ENCODE results near the gene USH2A. TPM values are rescaled to one million over a fixed set of nuclear protein-coding genes. Genes with fewer than 3 reads are reported as not detected.

Gene USH2A
- total RNA-seq, 2 donors from 2014 or later: not detected

GRCh38 chr1:215643592-215644321 lies 779.5 kb downstream of the USH2A start:
- no peaks in the 10 kb centered on the region for H3K27me3 Mint-ChIP-seq
- no peak overlapping the region for H3K27ac Mint-ChIP-seq
- H3K4me3 Mint-ChIP-seq: no peak overlapping the region
- no peaks in the 10 kb centered on the region for H3K4me1 Mint-ChIP-seq
- H3K36me3 Mint-ChIP-seq (ENCODE audit: low read depth): no peaks in the 10 kb centered on the region
- no peak for ATAC-seq (replicated peaks)
- H3K9me3 Mint-ChIP-seq: peaks cover 9% of the 10 kb centered on the region

DNA sequence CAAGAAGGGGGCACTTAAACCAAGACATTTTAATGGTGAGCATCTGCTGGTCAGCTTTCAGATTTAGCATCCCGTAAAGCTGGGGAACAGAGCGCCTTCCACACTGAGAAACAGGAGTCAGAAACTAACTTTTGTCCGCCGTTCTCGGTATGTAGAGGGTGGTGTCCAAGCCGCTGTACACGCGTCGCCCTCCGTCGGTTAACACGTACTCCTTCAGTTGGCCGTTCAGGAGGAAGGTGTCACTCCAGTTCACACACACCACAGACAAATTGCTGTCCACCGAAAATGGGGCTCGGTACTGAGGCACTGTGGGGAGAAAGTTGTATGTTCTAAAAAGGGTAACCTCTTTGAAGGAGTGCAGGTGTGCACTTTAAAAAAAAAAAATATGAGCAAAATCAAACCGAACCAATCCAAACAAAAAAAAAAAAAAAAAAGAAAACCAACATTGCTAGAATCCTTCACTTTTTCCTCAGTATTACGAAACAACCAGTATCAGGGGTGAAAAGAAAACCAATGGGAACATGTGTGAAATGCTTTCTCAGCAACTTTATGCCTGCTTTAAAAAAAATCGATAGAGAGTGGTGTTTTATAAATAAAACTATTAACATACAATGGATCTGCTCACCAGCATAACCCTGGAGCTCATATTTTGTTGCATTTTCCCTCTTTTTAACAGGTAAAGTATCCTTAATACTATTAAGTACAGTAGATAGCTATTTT lies 782.7 kb downstream of the USH2A start:
- H3K9me3 Mint-ChIP-seq: peaks cover 4% of the 10 kb centered on the region
- H3K4me3 Mint-ChIP-seq: no peak overlapping the region

DNA sequence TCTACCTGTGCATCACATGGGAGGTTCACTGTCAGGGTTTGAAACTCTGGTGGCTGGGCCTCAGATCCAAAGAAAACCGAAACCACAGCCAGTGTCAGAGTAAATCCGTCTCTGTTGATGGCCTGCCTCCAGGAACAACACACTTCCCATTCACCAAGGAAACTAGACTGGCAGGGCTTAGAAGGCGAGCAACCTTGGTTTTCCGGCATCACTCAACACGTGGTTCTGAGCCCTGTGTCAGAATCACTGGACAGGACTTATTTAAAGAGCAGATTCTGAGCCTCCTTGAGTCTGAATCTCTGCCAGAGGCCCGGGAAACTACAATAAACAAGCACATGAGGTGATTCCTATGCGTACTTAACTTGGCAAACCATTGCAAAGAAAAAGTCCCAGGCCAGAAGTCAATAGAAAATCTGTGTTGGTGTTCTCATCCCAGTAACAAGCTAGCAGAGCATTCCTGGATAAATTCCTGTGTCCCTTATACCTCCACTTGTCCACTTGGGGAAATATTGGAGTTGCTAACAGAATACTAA lies 786.1 kb downstream of the USH2A start:
- no peaks in the 10 kb centered on the region for H3K4me1 Mint-ChIP-seq
- peaks cover 5% of the 10 kb centered on the region for H3K9me3 Mint-ChIP-seq

More for the DNA sequence above, 782.7 kb downstream of the USH2A start:
- Mint-ChIP-seq H3K27ac (no peak overlapping the region), H3K27me3 (peaks cover 3% of the 10 kb centered on the region), H3K36me3 (ENCODE audit: low read depth) (no peaks in the 10 kb centered on the region), H3K4me1 (no peaks in the 10 kb centered on the region)
- no peak for ATAC-seq (replicated peaks)

DNA sequence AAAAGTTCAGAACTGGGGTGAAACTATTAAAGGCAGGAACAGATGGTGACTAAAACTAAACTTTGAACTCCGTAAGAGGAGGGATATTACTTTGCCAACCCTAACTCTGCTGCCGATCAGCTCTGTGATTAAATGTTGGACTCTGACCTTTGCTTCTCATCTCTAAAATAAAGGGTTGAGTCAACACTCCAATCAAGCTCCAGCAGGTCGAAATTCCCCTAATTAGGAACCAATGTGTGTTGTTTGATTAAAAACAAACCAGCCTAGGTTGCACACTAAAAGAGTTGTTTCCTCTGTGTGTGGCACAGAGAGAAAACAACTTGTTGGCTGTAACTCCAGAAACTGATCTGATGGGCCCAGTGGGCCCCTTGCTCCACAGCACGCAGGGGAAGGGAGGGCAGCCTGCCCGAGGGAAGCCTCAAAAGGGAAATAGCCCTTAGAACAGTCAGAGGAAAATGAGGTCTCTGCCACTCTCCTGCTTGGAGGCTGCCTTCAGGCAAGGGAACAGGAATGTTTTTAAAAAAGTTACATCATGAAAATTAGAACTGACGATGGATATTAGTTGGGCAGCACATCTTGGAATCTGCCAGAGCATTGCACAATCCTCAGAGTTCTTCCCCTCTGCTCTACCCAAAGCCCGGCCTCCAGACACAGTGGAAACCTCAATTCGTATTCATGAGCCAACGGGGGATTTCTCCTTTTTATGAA lies 786.8 kb downstream of the USH2A start:
- Mint-ChIP-seq H3K27ac (no peak overlapping the region), H3K36me3 (ENCODE audit: low read depth) (no peaks in the 10 kb centered on the region), H3K9me3 (peaks cover 5% of the 10 kb centered on the region), H3K4me1 (no peaks in the 10 kb centered on the region), H3K27me3 (peaks cover 8% of the 10 kb centered on the region), H3K4me3 (no peak overlapping the region)
- ATAC-seq (replicated peaks): no peak

More for the DNA sequence above, 786.1 kb downstream of the USH2A start:
- Mint-ChIP-seq H3K27me3 (peaks cover 8% of the 10 kb centered on the region), H3K4me3 (no peak overlapping the region), H3K36me3 (ENCODE audit: low read depth) (no peaks in the 10 kb centered on the region), H3K27ac (no peak overlapping the region)
- no peak for ATAC-seq (replicated peaks)

DNA sequence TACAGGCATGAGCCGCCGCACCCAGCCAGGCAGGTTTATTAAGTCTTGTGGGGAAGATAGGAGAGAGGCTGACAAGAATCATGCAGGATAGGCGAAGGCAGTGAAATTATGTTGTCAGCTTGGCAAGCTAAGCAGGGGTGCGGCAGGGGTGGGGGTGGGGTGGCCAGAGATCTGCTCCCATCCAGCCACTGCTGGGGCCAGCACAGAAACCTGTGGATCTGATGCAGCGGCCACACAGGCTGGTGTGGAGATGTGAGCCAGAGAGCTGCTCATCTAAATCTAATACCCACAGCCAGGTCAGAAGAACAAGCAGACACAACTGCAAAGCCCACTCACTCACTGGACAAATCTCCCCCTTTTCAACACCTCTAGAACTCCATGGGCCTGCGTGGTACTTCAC lies 787.4 kb downstream of the USH2A start:
- no peak for ATAC-seq (replicated peaks)
- Mint-ChIP-seq H3K27me3 (peaks cover 8% of the 10 kb centered on the region), H3K4me3 (no peak overlapping the region), H3K9me3 (peaks cover 5% of the 10 kb centered on the region), H3K27ac (no peak overlapping the region), H3K4me1 (no peaks in the 10 kb centered on the region), H3K36me3 (ENCODE audit: low read depth) (no peaks in the 10 kb centered on the region)

GRCh38 chr1:215631489-215631888 lies 791.8 kb downstream of the USH2A start:
- no peak overlapping the region for H3K4me3 Mint-ChIP-seq
- H3K36me3 Mint-ChIP-seq (ENCODE audit: low read depth): no peaks in the 10 kb centered on the region
- peaks cover 5% of the 10 kb centered on the region for H3K9me3 Mint-ChIP-seq
- H3K4me1 Mint-ChIP-seq: no peaks in the 10 kb centered on the region
- no peak overlapping the region for H3K27ac Mint-ChIP-seq
- H3K27me3 Mint-ChIP-seq: peaks cover 6% of the 10 kb centered on the region
- no peak for ATAC-seq (replicated peaks)

DNA sequence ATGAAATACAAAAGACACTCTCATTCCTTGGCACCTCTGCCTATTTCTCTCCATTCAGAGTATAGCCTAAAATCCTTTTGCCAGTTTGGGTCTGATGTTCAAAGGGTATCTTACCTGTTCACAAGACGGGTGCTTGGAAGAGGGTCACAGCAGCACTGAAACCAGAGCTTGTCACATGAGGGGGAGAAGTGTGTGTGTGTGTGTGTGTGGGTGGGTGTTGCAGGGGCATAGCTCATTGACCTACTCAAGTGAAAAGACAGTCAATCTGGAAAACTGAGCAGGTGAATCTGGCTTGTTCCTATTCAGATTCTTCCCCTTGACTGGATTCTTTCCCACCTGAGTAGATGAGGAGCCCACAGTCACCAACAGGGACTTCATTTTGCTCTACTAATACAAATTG lies 792.2 kb downstream of the USH2A start:
- no peaks in the 10 kb centered on the region for H3K4me1 Mint-ChIP-seq
- no peaks in the 10 kb centered on the region for H3K36me3 Mint-ChIP-seq (ENCODE audit: low read depth)
- no peak for ATAC-seq (replicated peaks)
- no peak overlapping the region for H3K4me3 Mint-ChIP-seq
- no peak overlapping the region for H3K27ac Mint-ChIP-seq
- H3K9me3 Mint-ChIP-seq: peaks cover 5% of the 10 kb centered on the region
- H3K27me3 Mint-ChIP-seq: peaks cover 6% of the 10 kb centered on the region

GRCh38 chr1:215625949-215626348 lies 797.3 kb downstream of the USH2A start:
- Mint-ChIP-seq H3K9me3 (no peaks in the 10 kb centered on the region), H3K27ac (no peak overlapping the region), H3K36me3 (ENCODE audit: low read depth) (no peaks in the 10 kb centered on the region), H3K27me3 (no peaks in the 10 kb centered on the region), H3K4me1 (no peaks in the 10 kb centered on the region), H3K4me3 (no peak overlapping the region)
- no peak for ATAC-seq (replicated peaks)

DNA sequence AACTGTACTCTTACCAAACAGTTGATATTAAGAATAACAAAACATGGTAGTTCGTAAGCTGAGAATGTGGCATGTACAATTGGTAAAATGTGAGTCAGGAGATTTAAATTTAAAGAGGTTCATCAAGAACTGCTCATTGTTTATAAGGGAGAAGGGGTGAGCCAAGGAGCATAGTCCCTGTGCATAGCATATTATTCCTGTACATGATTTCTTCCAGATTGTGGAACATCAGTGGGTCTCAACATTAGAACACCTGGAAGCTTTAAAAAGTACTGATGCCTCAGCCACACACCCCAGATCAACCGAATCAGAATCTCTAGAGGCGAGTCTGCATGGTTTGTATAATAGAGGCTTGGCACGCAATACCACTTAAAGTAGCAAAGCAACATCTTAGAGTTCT lies 800.1 kb downstream of the USH2A start:
- Mint-ChIP-seq H3K4me3 (no peak overlapping the region), H3K36me3 (ENCODE audit: low read depth) (peaks cover 5% of the 10 kb centered on the region), H3K4me1 (no peaks in the 10 kb centered on the region), H3K9me3 (no peaks in the 10 kb centered on the region), H3K27me3 (no peaks in the 10 kb centered on the region), H3K27ac (no peak overlapping the region)
- ATAC-seq (replicated peaks): no peak

GRCh38 chr1:215617979-215618378 lies 805.3 kb downstream of the USH2A start:
- Mint-ChIP-seq H3K9me3 (no peaks in the 10 kb centered on the region), H3K27me3 (no peaks in the 10 kb centered on the region), H3K4me3 (no peak overlapping the region), H3K36me3 (ENCODE audit: low read depth) (peaks cover 13% of the 10 kb centered on the region), H3K4me1 (no peaks in the 10 kb centered on the region), H3K27ac (no peak overlapping the region)
- no peak for ATAC-seq (replicated peaks)

DNA sequence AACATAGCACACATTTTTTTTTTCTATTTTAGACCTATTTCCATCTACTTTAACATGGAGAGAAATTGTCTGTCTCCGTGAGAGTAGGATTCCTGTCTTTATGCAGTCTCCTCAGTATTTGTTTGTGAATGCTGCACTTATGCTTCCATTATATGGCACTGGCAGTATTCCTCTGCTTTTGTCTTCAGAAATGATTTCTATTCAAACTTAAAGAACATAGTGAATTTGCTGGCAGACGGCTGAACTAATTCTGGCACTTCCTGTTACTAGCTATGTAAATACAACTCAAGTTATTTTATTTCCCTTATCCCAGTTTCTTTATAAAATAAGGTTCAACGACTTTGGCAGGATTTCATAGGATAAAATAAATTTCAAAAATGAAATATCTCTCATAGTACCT lies 810.9 kb downstream of the USH2A start:
- Mint-ChIP-seq H3K9me3 (no peaks in the 10 kb centered on the region), H3K36me3 (ENCODE audit: low read depth) (peaks cover 17% of the 10 kb centered on the region), H3K4me1 (no peaks in the 10 kb centered on the region), H3K4me3 (no peak overlapping the region), H3K27ac (no peak overlapping the region), H3K27me3 (no peaks in the 10 kb centered on the region)
- ATAC-seq (replicated peaks): no peak

DNA sequence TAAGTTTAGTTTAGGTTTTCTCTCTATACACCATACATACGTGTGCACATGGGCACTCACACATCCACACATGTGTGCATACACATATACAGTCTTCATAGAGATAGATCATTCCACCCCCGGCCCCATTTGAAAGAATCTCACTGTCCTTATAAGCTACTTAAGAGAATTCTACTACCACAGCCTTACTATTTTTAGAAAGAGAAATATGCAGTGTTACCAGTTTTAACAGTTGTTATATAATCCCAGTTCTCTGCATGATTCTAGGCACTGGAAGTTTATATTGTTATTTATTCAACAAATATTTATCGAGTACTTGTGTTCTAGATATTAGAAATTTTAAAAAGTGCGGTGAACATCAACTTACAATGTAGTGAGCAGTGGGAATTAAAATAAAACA lies 814.6 kb downstream of the USH2A start:
- Mint-ChIP-seq H3K4me1 (no peaks in the 10 kb centered on the region), H3K9me3 (no peaks in the 10 kb centered on the region), H3K27ac (no peak overlapping the region), H3K36me3 (ENCODE audit: low read depth) (peaks cover 16% of the 10 kb centered on the region), H3K4me3 (no peak overlapping the region), H3K27me3 (no peaks in the 10 kb centered on the region)
- no peak for ATAC-seq (replicated peaks)

DNA sequence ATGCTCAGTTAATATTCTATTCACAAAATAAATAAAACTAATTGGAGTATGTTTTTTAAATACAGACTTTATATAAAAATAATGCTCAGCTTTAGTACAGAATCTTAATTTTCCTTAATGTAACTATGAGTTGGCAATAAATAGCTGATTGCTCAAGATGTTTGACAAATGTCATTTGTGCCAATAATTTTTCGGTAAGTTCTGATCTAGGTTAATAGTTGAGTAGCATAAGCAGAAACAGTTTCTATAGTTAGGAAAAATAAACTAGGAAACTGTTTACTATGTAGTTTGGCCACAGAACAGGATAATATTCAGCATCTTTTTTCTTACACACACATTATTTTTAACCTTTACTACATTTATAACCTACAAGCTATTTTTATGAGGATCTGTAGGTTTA lies 815.8 kb downstream of the USH2A start:
- ATAC-seq (replicated peaks): no peak
- Mint-ChIP-seq H3K36me3 (ENCODE audit: low read depth) (peaks cover 8% of the 10 kb centered on the region), H3K27me3 (no peaks in the 10 kb centered on the region), H3K27ac (no peak overlapping the region), H3K4me3 (no peak overlapping the region), H3K9me3 (no peaks in the 10 kb centered on the region), H3K4me1 (no peaks in the 10 kb centered on the region)

DNA sequence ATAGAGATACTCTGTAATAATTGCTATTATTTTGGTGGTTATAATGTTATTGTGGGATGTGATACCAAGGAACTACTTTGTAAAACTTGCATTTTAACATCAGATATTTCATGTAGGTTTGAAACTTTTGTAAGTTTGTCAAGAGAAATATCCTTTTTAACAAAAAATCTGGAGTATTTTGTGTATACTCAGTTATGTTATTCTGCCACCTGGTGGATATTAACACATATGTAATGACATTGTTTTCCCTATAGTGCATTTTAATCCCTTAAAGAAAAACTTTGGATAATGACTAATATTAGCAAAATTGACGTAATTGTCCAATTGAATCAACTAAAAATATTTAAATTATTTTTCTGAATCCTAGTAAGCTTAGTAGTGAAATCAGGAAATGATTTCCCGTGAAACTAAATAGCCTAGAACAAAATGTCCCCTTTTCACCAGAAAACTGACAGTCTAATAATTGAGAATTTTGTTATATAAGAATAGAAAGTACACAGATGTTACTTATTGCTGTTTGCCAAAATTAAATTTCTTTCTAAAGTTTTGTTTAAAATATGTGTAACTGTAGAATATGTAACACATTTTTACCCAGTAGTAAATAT lies 816.6 kb downstream of the USH2A start:
- no peak for ATAC-seq (replicated peaks)
- Mint-ChIP-seq H3K36me3 (ENCODE audit: low read depth) (peaks cover under 1% of the 10 kb centered on the region), H3K4me3 (no peak overlapping the region), H3K9me3 (no peaks in the 10 kb centered on the region), H3K27me3 (no peaks in the 10 kb centered on the region), H3K27ac (no peak overlapping the region), H3K4me1 (no peaks in the 10 kb centered on the region)
